Activated CD4-positive, alpha-beta memory T cell treated with anti-CD3 and anti-CD28 coated beads for 36 hours (primary cell): ENCODE results near the gene SH3PXD2B. TPM values are rescaled to one million over a fixed set of nuclear protein-coding genes. Genes with fewer than 3 reads are reported as not detected.
A peak's percentile ranks its signal among the peaks of the same experiment; 100 is the strongest.

ENCODE experiments used
- CTCF ChIA-PET: fragments of 350-600 bp; sonication (Branson Sonifier 250); formaldehyde crosslinking; loops from one replicate; lab custom pipeline; 2021; ENCODE audit warnings: antibody characterized with exemption, inconsistent platforms; lab: Charles Lee
- POLR2A ChIA-PET: fragments of 350-600 bp; sonication (Branson Sonifier 250); formaldehyde crosslinking; loops from one replicate; lab custom pipeline; 2021; ENCODE audit warnings: antibody characterized with exemption; lab: Charles Lee
- DNase-seq: peaks from one replicate; pipeline ENCODE4 v3.0.0-alpha.2; 2020
- H3K27ac Mint-ChIP-seq: one replicate; pipeline ENCODE4 v1.8.0; 2021; ENCODE audit warnings: mixed read lengths
- H3K27me3 Mint-ChIP-seq: one replicate; pipeline ENCODE4 v1.8.0; 2021; ENCODE audit warnings: mixed read lengths
- H3K36me3 Mint-ChIP-seq: one replicate; pipeline ENCODE4 v1.8.0; 2021; ENCODE audit warnings: mixed read lengths
- H3K4me1 Mint-ChIP-seq: one replicate; pipeline ENCODE4 v1.8.0; 2021; ENCODE audit warnings: low read depth, mixed read lengths
- H3K4me3 Mint-ChIP-seq: one replicate; pipeline ENCODE4 v1.8.0; 2021; ENCODE audit warnings: mild to moderate bottlenecking, mixed read lengths
- H3K9me3 Mint-ChIP-seq: one replicate; pipeline ENCODE4 v1.8.0; 2021; ENCODE audit warnings: mixed read lengths
- intact Hi-C: fragments of 100-400 bp; cut with micrococcal nuclease; formaldehyde crosslinking; loops from one replicate; pipeline ENCODE4 v1.15.1; 2023
- total RNA-seq, 2 experiments: library from RNA; stranded (reverse); gene quantifications; one replicate each; pipeline ENCODE4 v1.2.3, GENCODE V29; 2021

Gene SH3PXD2B
- total RNA-seq, 2 experiments from 2014 or later, result 0.99 to 1.1 TPM

DNA sequence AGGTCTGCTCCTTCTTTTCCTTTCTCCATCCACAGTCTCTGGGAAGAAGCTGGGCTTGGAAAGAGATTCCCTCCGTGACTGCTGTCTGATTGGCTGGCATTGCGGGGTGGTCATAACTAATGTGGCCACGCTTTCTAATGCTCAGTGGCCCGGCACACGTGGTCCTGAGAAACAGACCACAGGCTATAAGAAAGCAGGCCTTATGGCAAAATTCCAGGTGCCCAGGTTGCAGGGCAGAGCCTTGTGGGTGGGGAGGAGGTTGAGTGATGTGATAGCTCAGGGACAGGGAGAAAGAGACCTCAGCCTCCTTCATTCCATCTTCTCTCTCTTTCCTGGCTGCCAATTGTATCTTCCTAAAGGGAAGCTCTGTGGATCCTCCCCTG, 5.4 kb upstream of the SH3PXD2B start:
- no peak overlapping the region for H3K27ac Mint-ChIP-seq
- CTCF ChIA-PET, result interaction anchor here (1.1 to 5.5 kb wide), 6 partner anchors 8 to 239 kb away, joined by 3 to 53 read pairs (median 10); no protein-coding TSS in a partner anchor
- H3K36me3 Mint-ChIP-seq, result no peaks in the 10 kb centered on the region
- no peak overlapping the region for H3K4me3 Mint-ChIP-seq
- peaks cover 10% of the 10 kb centered on the region for H3K4me1 Mint-ChIP-seq
- intact Hi-C loops, result no loop called here
- POLR2A ChIA-PET, result no interaction called here
- H3K27me3 Mint-ChIP-seq, result peaks cover 10% of the 10 kb centered on the region
- DNase-seq, result no peak
- peaks cover 10% of the 10 kb centered on the region for H3K9me3 Mint-ChIP-seq

DNA sequence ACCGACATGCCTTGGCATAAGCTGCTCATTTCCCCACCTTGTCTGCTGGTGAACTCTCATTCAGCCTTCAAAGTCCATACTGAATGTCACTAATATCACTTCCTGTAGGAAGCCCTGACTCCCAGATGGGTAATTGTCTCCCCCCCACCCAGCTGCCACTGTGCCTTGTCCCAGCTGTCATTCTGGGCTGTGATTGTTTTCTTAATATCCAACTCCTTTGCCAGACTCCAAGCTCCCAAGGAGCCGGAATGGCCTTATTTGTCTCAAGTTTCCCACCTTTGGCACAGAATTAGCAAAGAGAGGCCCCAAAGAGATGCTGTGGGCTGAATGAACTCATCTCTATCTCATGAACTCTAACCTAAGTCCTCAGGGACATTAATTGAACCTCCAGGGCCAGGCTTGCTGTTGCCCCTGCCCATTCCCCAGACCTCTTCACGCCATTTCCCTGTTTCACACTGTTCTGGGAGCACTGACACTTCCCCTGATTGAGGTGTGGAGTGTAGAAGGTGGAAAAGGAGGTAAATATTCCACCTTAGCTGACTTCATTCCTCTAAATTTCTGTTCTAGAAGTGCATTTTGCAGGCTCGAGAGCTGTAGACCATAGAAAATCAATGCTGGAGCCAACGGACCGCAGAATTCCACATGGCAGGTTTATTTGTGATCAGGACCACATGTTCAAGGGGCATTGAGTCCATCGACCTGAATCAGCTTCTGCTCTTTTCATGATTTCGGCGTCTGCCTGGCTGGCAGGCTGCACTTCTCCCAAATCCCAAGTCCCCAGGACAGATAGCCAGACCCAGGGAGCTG, 4.9 kb upstream of the SH3PXD2B start:
- no peak for DNase-seq
- no peaks in the 10 kb centered on the region for H3K36me3 Mint-ChIP-seq
- no peak overlapping the region for H3K4me3 Mint-ChIP-seq
- peaks cover 12% of the 10 kb centered on the region for H3K27me3 Mint-ChIP-seq
- no peak overlapping the region for H3K27ac Mint-ChIP-seq
- intact Hi-C loops, result no loop called here
- peaks cover 9% of the 10 kb centered on the region for H3K9me3 Mint-ChIP-seq
- POLR2A ChIA-PET, result no interaction called here
- H3K4me1 Mint-ChIP-seq, result peaks cover 12% of the 10 kb centered on the region
- CTCF ChIA-PET, result interaction anchor here (1.1 to 5.5 kb wide), 5 partner anchors 8 to 240 kb away, joined by 3 to 53 read pairs (median 14); no protein-coding TSS in a partner anchor

DNA sequence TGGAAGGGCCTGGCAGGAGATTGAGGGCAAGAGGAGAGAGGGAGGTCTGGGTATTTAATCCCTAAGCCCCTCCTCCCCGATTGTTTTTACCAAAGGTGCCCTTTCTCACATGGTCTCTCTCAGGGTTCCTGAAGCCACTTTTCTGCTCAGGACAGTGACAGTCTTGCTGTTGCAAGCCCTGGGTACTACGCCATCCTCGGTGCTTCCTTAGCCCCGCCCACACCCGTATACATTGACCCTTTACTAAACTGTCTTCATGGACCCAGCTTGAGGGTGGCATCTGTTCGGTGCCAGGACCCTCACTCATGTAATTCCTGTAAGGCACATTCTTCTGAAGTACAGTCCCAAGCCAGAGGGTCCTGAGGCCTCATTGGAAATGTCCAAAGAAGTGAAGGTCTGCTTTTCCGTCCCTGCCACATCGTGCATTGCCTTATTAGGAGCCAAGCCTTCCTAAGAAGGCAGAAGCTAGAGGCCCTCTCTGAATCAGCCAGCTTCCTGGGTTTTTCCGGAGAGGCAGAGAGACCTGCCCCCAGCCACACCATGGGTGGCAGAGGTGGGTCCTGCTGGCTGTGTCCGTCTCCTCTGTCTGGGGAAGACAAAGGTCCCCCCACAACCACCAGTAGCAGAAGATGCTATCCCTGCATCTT, 1.9 kb upstream of the SH3PXD2B start:
- H3K9me3 Mint-ChIP-seq, result no peaks in the 10 kb centered on the region
- POLR2A ChIA-PET, result no interaction called here
- no peak for DNase-seq
- no peaks in the 10 kb centered on the region for H3K36me3 Mint-ChIP-seq
- no peak overlapping the region for H3K4me3 Mint-ChIP-seq
- peaks cover 27% of the 10 kb centered on the region for H3K27me3 Mint-ChIP-seq
- peaks cover 19% of the 10 kb centered on the region for H3K4me1 Mint-ChIP-seq
- CTCF ChIA-PET, result no interaction called here
- intact Hi-C loops, result no loop called here
- H3K27ac Mint-ChIP-seq, result no peak overlapping the region

DNA sequence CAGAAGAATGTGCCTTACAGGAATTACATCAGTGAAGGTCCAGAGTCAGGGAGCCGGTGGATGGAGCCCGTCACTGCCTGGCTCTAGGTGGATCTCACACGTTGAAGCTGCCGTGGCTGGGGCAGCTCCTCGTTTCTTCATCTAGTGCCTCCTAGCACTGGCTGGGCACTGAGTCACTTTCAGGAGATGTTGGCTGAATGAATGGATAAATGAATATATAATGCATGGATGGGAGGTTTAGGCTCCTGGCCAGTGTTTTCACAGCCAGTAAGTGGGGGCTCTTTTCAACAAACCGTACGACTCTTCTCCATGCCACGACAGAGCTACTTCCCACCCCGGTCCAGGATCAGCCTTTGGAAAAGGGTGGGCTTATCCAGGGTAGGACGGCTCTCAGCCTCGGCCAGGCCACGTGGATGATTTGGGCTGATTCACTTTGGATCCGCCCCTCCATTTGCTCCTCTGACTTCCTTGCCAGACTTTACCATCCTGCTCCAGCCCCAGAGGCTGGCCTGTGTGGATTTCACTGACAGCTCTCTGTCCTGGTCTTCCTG, 1.3 kb upstream of the SH3PXD2B start:
- no peaks in the 10 kb centered on the region for H3K9me3 Mint-ChIP-seq
- POLR2A ChIA-PET, result no interaction called here
- H3K4me1 Mint-ChIP-seq, result peaks cover 16% of the 10 kb centered on the region
- no peak overlapping the region for H3K4me3 Mint-ChIP-seq
- CTCF ChIA-PET, result no interaction called here
- no peak overlapping the region for H3K27ac Mint-ChIP-seq
- intact Hi-C loops, result no loop called here
- no peaks in the 10 kb centered on the region for H3K36me3 Mint-ChIP-seq
- H3K27me3 Mint-ChIP-seq, result peaks cover 29% of the 10 kb centered on the region
- no peak for DNase-seq

DNA sequence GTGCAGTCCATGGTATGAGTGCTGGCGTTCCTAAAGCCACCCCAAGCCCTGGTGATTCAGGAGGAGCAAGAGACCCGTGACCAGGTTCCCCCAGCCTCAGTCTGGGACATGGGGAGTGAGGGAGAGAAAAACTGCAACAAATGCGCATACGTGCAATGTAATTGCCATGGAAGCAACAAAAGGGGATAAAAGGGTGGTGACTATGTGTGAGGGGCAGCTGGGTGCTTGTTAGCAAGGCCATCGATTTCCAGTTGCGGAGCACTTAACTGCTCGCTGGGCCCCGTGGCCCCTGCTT, 709 bp upstream of the SH3PXD2B start:
- H3K27ac Mint-ChIP-seq, result no peak overlapping the region
- ChIA-PET POLR2A (no interaction called here), CTCF (no interaction called here)
- DNase-seq, result no peak
- H3K9me3 Mint-ChIP-seq, result no peaks in the 10 kb centered on the region
- peaks cover 29% of the 10 kb centered on the region for H3K27me3 Mint-ChIP-seq
- H3K4me3 Mint-ChIP-seq, result peak overlapping the region; percentile 73
- no peaks in the 10 kb centered on the region for H3K36me3 Mint-ChIP-seq
- H3K4me1 Mint-ChIP-seq, result peaks cover 15% of the 10 kb centered on the region
- intact Hi-C loops, result no loop called here

DNA sequence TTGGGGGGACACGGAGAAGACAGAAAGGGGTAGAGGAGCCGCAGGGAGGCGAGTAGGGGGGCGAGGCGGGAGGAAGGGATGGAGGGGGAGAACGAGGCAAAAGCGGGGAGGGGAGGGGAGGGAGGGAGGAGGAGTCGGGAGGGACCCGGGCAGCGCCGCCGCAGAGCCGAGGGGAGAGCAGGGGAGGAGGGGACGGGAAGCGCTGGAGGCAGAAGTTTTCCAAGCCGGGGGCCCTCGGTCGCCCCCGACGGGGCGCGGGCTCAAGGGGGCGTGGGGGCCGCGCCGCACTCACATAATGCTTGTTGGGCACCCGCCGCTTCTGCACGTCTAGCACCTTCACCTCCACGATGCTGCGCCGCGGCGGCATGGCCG, 353 bp downstream of the SH3PXD2B start:
- Mint-ChIP-seq H3K4me3 (peak overlapping the region; percentile 54), H3K27ac (no peak overlapping the region), H3K4me1 (peaks cover 15% of the 10 kb centered on the region), H3K36me3 (no peaks in the 10 kb centered on the region), H3K27me3 (peaks cover 36% of the 10 kb centered on the region), H3K9me3 (no peaks in the 10 kb centered on the region)
- CTCF ChIA-PET, result no interaction called here
- intact Hi-C loops, result no loop called here
- no peak for DNase-seq
- POLR2A ChIA-PET, result interaction anchor here (0.6 kb wide), 1 partner anchor 529 kb away, joined by 3 read pairs; no protein-coding TSS in a partner anchor

DNA sequence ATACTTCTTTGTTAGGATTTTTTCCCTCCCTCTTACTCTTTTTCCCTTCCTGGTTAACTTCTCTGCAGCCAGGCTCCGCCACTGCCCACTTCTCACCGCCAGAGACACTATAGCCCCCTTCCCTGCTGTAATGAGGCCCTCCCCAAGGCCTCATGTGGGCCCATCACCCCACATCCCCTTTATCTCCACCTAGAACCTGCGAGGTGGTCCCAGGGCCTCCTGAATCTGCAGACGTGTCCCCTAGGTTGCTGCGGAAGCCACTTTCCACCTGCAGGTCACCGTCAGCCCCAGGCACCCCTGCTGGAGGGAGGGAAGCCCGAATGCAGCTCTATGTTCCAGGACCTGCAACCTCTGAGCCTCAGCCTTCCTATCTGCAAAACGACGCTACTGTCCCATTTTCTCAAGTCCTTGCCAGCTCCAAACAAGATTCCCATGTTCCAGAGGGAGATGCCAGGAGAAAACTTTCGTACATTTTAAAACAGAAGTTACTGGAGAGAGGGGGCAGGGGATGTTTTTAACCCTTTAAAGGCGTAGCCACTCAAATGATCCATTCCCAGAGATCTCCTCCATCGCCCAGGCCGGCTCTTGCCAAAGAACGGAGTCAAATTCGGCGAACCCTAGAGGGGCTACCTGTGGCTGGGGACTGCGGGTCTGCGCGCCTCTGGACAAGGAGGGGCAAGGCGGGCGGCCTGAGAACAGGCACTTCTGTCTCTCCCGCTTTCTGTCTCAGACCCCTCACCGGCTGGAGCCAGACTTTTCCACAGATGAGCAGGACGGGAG, 929 bp downstream of the SH3PXD2B start:
- intact Hi-C loops, result no loop called here
- Mint-ChIP-seq H3K9me3 (no peaks in the 10 kb centered on the region), H3K4me3 (peak overlapping the region; percentile 54), H3K36me3 (no peaks in the 10 kb centered on the region), H3K4me1 (peaks cover 15% of the 10 kb centered on the region), H3K27ac (no peak overlapping the region), H3K27me3 (peaks cover 37% of the 10 kb centered on the region)
- CTCF ChIA-PET, result interaction anchor here (0.6 to 3.7 kb wide), 10 partner anchors 7 to 549 kb away, joined by 3 to 41 read pairs (median 3); no protein-coding TSS in a partner anchor
- POLR2A ChIA-PET, result interaction anchor here (0.6 kb wide), 2 partner anchors 177 to 529 kb away, joined by 3 read pairs; no protein-coding TSS in a partner anchor
- DNase-seq, result no peak

DNA sequence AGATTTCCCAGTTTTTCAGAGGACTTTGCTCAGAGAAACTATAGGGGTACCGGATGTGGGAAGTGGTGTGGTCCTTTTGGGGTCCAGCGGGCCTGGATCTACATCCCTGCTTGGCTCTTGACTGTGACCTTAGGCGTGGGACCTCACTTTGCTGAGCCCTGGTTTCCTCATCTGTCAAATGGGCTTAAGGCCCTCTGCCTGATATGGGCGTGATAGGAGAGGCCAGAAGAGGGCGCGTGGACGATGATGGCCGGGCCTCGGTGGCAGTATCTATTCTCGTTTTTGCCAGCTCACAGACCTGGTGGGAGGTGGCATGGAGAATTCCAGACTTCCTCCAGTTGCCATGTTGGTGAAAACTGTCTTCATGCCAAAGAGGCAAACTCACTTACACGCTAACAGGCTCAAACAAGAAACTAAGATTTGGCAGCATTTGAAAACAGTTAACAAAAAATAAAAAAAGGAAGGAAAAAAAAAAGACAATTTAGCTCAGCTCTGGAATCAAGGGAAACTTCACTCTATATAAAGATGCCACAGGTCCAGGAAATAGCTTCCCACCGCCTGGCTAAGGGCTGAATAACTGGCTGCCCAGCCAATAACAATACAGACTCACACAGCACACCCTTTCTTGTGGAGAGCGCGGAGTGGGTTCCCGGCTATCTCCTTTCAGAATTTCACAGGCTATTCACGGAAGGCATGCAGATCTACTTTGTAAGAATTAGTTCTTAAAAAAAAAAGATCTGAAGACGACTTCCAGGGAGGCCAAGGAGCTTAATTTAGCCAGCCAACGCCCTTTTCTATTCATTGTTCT, 1.7 kb downstream of the SH3PXD2B start:
- no peak overlapping the region for H3K27ac Mint-ChIP-seq
- peaks cover 37% of the 10 kb centered on the region for H3K27me3 Mint-ChIP-seq
- intact Hi-C loops, result no loop called here
- no peak for DNase-seq
- ChIA-PET CTCF (interaction anchor here (0.6 to 3.7 kb wide), 19 partner anchors 8 to 932 kb away, joined by 3 to 41 read pairs (median 3); partner anchors contain the start of gene STK10), POLR2A (interaction anchor here (0.6 kb wide), 1 partner anchor 176 kb away, joined by 3 read pairs; no protein-coding TSS in a partner anchor)
- no peaks in the 10 kb centered on the region for H3K36me3 Mint-ChIP-seq
- no peaks in the 10 kb centered on the region for H3K9me3 Mint-ChIP-seq
- H3K4me3 Mint-ChIP-seq, result peak overlapping the region; percentile 54
- peaks cover 15% of the 10 kb centered on the region for H3K4me1 Mint-ChIP-seq

DNA sequence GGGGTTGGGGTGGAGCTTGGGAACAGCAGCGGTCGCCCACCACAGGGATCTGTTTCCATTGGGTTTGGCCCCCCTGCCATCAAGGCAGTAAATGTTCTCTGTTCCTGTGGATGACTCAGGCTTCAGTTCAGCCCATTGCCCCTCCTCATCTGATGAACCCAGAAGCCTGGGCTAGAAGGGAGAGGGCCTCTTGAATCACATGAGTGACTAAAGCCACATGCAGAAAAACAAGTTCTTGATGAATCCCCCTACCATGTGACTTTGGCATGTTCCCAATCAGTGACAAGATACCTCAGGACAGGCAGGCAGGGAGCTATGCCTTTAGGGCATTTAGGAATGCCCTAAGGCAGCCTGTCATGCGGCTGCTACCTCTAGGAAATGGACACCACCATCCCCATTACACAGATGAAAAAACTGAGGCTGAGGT, 2.5 kb downstream of the SH3PXD2B start:
- peaks cover 15% of the 10 kb centered on the region for H3K4me1 Mint-ChIP-seq
- intact Hi-C loops, result loop anchor here (1.0 to 2.0 kb wide), 2 partner anchors 39 to 117 kb away; no protein-coding TSS in a partner anchor
- CTCF ChIA-PET, result interaction anchor here (0.6 to 3.7 kb wide), 33 partner anchors 9 to 931 kb away, joined by 3 to 41 read pairs (median 4); partner anchors contain the start of gene STK10

DNA sequence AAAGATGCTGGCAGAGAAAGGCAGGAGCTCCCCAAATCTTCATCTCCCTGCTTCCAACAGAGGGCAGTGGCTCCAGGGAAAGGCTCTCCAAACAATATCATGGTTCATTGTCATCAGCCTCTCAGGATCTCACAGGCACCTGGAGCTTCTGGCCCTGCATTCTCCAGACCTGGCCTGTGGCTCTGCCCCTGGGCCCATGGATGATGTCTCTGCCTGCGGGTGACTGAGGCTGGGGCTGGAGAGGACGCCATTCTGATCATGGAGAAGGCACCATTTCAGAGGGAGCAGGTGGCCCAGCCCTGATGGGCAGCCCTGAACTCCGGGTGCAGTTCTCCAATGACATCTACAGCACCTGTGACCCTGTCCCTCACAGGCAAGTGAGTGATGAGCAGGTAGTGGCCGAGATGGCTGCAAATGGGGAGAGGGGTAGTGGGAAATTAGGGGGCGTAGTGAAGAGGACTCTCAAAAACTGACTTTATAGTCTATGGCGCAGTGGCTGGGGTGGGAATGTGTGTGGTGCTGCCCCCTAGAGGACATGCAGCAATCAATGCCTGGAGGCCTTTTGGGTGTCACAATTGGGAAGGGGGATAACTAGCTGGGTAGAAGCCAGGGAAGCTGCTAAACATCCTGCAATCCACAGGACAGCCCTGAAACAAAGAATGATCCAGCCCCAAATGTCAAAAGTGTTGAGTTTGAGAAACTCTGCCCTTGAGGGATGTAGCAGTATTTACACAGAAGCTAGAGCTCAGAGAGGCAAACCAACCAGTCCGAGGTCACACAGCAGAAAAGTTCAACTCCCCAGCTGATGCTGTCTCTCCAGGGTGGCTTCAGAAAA, 3.2 kb downstream of the SH3PXD2B start:
- intact Hi-C loops, result loop anchor here (1.0 to 2.0 kb wide), 2 partner anchors 38 to 117 kb away; no protein-coding TSS in a partner anchor
- Mint-ChIP-seq H3K4me3 (no peak overlapping the region), H3K27ac (no peak overlapping the region), H3K9me3 (no peaks in the 10 kb centered on the region), H3K36me3 (no peaks in the 10 kb centered on the region), H3K4me1 (peaks cover 15% of the 10 kb centered on the region), H3K27me3 (peaks cover 44% of the 10 kb centered on the region)
- peak; percentile 61 for DNase-seq
- ChIA-PET CTCF (interaction anchor here (0.6 to 3.7 kb wide), 35 partner anchors 9 to 931 kb away, joined by 3 to 41 read pairs (median 4); partner anchors contain the start of gene STK10), POLR2A (no interaction called here)

More for the DNA sequence above, 2.5 kb downstream of the SH3PXD2B start:
- no peak overlapping the region for H3K27ac Mint-ChIP-seq
- H3K36me3 Mint-ChIP-seq, result no peaks in the 10 kb centered on the region
- H3K27me3 Mint-ChIP-seq, result peaks cover 37% of the 10 kb centered on the region
- DNase-seq, result peak; percentile 25
- no peak overlapping the region for H3K4me3 Mint-ChIP-seq
- POLR2A ChIA-PET, result no interaction called here
- no peaks in the 10 kb centered on the region for H3K9me3 Mint-ChIP-seq
